Cardiac fibroblast (primary cell): ENCODE measurements around the gene LMX1A.
A peak's percentile ranks its signal among the peaks of the same experiment; 100 is the strongest.

Experiments used
- DNase-seq, 2 donors: peaks; one replicate each; pipeline versions ENCODE4 v3.0.0 to v3.0.0-alpha.2; 2010; ENCODE audit warnings: low read depth in 2 of 2
- H3K4me3 ChIP-seq, 2 donors: replicated peaks in 1 of 2; 1 replicate in 1 of 2; 2 replicates in 1 of 2; pipeline ENCODE4 v1.5.1; 2011; ENCODE audit warnings: low read depth in 2 of 2, low read length in 2 of 2, mild to moderate bottlenecking in 2 of 2, moderate library complexity in 1 of 2
- CTCF ChIP-seq: IDR thresholded peaks from one replicate; pipeline ENCODE4 v1.5.1; 2011; ENCODE audit warnings: low read depth, mild to moderate bottlenecking, low read length, inconsistent platforms

LMX1A gene

GRCh38 chr1:165381745-165382505, 25.4 kb upstream of the LMX1A start:
- no peak overlapping the region for H3K4me3 ChIP-seq
- TF ChIP-seq CTCF = no peak
- no peak for DNase-seq

- DNase-seq = no peak
- H3K4me3 ChIP-seq = peak overlapping the region; percentile 31 to 34
- no peak for TF ChIP-seq CTCF
Observed at GRCh38 chr1:165376811-165377311, 20.3 kb upstream of the LMX1A start.

- peak; percentile 89 to 96 for DNase-seq
- TF ChIP-seq CTCF = no peak
- peak overlapping the region; percentile 31 to 34 for H3K4me3 ChIP-seq
Observed at GRCh38 chr1:165376041-165376810, 19.7 kb upstream of the LMX1A start.

DNA sequence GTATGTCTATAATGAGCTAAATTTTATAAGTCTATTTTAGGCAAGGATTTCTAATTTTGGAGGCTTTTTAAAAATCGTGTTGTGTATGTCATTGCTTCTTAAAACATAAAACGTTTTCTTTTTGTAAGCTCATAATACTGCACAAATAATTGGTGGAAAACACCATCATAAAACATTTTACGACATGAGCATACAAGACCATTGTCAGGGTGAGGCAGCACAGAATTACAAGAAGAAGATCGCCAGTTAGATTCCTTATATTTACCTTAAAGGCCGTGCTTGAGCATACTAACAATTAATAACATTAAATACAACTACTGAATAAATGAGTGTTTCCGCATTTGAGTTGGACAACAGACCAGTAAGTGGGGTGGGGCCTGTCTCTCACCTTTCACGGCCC, 19.1 kb upstream of the LMX1A start:
- no peak for TF ChIP-seq CTCF
- DNase-seq = no peak
- H3K4me3 ChIP-seq = peak overlapping the region in 1 of 2 donors; percentile 34

GRCh38 chr1:165371588-165372225, 15.2 kb upstream of the LMX1A start:
- H3K4me3 ChIP-seq = no peak overlapping the region
- peak in 1 of 2 donors; percentile 47 for DNase-seq
- TF ChIP-seq CTCF = no peak

DNA sequence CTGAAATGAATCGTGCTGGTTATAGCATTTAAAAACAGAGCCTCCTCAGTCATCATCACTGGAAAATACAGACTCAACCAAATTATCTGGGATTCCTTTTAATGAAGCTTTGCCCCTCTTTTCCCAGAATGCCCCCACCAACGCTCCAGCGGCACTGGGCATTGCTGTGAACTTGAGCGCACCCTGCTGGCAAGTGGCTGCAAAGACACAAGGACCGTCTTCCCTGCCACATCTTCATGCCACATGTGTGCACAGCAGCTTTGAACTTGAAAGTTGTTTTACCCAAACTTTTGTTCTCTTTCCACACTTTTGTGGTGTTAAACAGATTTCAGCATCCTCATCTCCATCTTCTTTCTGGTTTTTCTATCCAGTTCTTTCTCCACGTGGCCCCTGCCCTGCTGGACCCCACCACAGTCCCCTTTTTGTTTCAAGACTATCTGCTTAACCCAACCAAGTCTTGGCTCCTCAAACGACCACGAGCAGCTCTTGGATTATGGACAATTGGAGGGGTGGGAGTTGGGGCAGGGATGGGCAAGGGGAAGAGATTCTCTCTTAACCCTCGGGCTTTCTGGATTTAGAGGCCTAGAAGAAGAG, 12.8 kb upstream of the LMX1A start:
- DNase-seq = peak; percentile 53 to 56

More for the DNA sequence above, 12.8 kb upstream of the LMX1A start:
- peak; percentile 96 for TF ChIP-seq CTCF
- H3K4me3 ChIP-seq = no peak overlapping the region
